ENCODE measurements around the gene VDR.

Gene VDR

DNA sequence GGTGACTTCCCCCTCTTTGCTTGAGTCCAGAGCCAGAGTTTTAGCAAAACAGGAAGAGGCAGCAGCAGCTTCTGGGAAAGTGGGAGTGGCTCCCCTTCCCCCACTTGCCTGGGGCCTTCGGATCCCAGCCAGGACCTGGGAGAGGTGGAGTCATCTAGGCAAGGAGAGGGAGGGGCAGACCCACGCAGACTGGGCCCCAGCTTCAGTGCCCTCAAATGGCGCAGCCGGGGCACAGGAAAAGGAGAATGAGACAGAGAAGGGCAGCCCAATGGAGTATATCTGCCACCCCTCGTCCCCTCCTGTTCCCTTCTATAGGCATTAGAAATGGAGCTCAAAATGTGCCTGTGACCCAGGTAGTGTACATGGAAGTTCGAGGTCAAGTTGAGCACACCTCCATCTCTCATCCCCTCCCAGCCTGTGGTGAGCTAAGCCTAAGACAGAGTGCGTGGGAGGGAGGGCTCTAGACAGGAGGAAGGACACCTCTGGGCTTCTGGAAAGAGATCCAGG, 75.8 kb downstream of the VDR start:
- H3K4me3 ChIP-seq (ENCODE audit: low read length) = no peak overlapping the region
- H3K27ac ChIP-seq (ENCODE audit: low read length) = no peak overlapping the region
- H3K9ac ChIP-seq (ENCODE audit: low read length) = no peak overlapping the region
- no peaks in the 10 kb centered on the region for H4K20me1 ChIP-seq (ENCODE audit: insufficient read depth, low read length)
- no peaks in the 10 kb centered on the region for H3K36me3 ChIP-seq (replicated peaks; ENCODE audit: low read depth, low read length)
- H3K9me3 ChIP-seq (ENCODE audit: insufficient read depth, low read length) = no peaks in the 10 kb centered on the region
- no peak overlapping the region for H2AFZ ChIP-seq (ENCODE audit: low read depth, low read length)
- no peak overlapping the region for H3K4me2 ChIP-seq (ENCODE audit: low read length)
- no peaks in the 10 kb centered on the region for H3K27me3 ChIP-seq (ENCODE audit: low read depth, low read length)
- H3K79me2 ChIP-seq (ENCODE audit: low read length) = no peaks in the 10 kb centered on the region
- H3K4me1 ChIP-seq (ENCODE audit: low read length) = peaks cover 80% of the 10 kb centered on the region
- TF ChIP-seq, protein P1, sequence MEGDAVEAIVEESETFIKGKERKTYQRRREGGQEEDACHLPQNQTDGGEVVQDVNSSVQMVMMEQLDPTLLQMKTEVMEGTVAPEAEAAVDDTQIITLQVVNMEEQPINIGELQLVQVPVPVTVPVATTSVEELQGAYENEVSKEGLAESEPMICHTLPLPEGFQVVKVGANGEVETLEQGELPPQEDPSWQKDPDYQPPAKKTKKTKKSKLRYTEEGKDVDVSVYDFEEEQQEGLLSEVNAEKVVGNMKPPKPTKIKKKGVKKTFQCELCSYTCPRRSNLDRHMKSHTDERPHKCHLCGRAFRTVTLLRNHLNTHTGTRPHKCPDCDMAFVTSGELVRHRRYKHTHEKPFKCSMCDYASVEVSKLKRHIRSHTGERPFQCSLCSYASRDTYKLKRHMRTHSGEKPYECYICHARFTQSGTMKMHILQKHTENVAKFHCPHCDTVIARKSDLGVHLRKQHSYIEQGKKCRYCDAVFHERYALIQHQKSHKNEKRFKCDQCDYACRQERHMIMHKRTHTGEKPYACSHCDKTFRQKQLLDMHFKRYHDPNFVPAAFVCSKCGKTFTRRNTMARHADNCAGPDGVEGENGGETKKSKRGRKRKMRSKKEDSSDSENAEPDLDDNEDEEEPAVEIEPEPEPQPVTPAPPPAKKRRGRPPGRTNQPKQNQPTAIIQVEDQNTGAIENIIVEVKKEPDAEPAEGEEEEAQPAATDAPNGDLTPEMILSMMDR (IDR thresholded peaks at IDR 0.05; ENCODE audit: low read depth, low read length) = no peak
- no peak for TF ChIP-seq EZH2phosphoT487 (IDR thresholded peaks at IDR 0.05; ENCODE audit: low read depth)

DNA sequence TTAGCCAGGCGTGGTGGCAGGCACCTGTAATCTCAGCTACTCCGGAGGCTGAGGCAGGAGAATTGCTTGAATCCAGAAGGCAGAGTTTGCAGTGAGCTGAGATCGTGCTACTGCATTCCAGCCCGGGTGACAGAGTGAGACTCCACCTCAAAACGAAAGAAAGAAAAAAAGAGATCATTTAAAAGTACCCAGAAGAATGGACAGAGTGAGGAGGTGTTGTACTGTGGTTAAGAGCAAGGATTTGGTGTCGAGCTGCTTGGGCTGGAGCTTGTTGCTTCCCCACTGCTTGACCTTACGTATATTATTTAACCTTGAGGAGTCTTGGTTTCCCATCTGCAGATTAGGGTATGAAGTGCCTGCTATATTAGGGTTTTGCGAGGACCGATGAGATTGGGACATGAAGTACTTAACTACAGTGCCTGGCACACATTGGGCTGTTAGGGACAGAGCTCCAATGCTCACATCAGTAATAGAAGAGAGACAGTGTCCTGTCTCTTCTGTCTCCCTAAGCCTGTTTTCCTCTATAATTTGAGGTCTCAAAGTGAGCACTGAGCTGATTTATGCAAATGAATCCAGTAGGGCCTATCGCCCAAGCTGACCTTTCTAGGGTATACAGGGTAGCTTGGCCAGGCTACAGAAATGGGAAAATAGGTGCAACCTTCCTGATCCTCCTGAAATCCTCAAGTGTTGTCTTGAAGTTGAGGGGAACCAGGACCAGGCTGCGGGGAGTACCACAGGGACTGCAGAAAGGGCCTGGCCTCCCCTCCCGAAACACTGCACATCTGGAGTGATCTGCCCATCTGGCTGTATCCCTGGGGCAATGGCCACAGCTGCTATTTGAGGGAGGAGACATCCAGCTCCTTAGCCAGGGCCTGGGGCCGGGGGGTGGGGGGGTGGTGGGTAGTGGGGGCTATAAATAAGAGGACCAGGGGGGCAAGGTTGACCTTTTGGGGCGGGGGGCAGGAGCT, 76.5 kb downstream of the VDR start:
- no peak overlapping the region for H3K4me3 ChIP-seq (ENCODE audit: low read length)
- no peak for TF ChIP-seq EZH2phosphoT487 (IDR thresholded peaks at IDR 0.05; ENCODE audit: low read depth)
- TF ChIP-seq, protein P1 (IDR thresholded peaks at IDR 0.05; ENCODE audit: low read depth, low read length) = no peak
- no peaks in the 10 kb centered on the region for H3K27me3 ChIP-seq (ENCODE audit: low read depth, low read length)
- H3K9me3 ChIP-seq (ENCODE audit: insufficient read depth, low read length) = no peaks in the 10 kb centered on the region
- no peaks in the 10 kb centered on the region for H4K20me1 ChIP-seq (ENCODE audit: insufficient read depth, low read length)
- no peak overlapping the region for H2AFZ ChIP-seq (ENCODE audit: low read depth, low read length)
- H3K4me2 ChIP-seq (ENCODE audit: low read length) = peak overlapping the region; percentile 19
- no peaks in the 10 kb centered on the region for H3K79me2 ChIP-seq (ENCODE audit: low read length)
- H3K4me1 ChIP-seq (ENCODE audit: low read length) = peaks cover 78% of the 10 kb centered on the region
- H3K36me3 ChIP-seq (replicated peaks; ENCODE audit: low read depth, low read length) = no peaks in the 10 kb centered on the region
- H3K9ac ChIP-seq (ENCODE audit: low read length) = no peak overlapping the region
- no peak overlapping the region for H3K27ac ChIP-seq (ENCODE audit: low read length)

DNA sequence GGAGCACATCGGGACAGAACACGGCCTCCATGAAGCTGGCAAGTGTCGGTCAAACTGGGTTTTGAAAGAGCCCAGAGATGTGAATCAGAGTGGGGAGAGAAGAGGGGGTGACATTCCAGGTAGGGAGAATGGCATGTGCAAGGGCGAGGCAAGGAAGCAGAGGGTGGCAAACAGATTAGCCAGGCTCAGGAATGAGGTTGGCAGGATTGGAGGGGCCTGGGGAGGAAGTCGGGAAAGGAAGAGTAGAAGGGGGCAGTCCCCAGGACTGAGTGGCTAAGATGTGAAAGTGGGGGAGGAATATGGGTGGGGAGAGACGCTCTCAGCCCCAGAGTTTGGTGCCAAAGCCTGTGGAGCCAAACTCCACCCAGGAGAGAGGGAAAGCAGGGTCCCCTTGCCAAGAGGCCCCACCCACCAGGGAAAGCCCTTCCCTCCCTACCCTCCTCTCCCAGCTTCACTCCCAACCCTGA, 79.6 kb downstream of the VDR start:
- peak overlapping the region; percentile 42 for H3K4me2 ChIP-seq (ENCODE audit: low read length)
- peaks cover 65% of the 10 kb centered on the region for H3K4me1 ChIP-seq (ENCODE audit: low read length)
- H3K27ac ChIP-seq (ENCODE audit: low read length) = no peak overlapping the region
- H3K4me3 ChIP-seq (ENCODE audit: low read length) = no peak overlapping the region
- no peak for TF ChIP-seq EZH2phosphoT487 (IDR thresholded peaks at IDR 0.05; ENCODE audit: low read depth)
- TF ChIP-seq, protein P1 (IDR thresholded peaks at IDR 0.05; ENCODE audit: low read depth, low read length) = no peak
- H3K9me3 ChIP-seq (ENCODE audit: insufficient read depth, low read length) = no peaks in the 10 kb centered on the region
- no peaks in the 10 kb centered on the region for H4K20me1 ChIP-seq (ENCODE audit: insufficient read depth, low read length)
- H2AFZ ChIP-seq (ENCODE audit: low read depth, low read length) = no peak overlapping the region
- H3K79me2 ChIP-seq (ENCODE audit: low read length) = peaks cover 6% of the 10 kb centered on the region; the same call in 1 of the 2 replicates
- H3K27me3 ChIP-seq (ENCODE audit: low read depth, low read length) = no peaks in the 10 kb centered on the region
- 0 out of 2 replicates have a peak overlapping the region, but pooled peaks have one; percentile 11 for H3K9ac ChIP-seq (ENCODE audit: low read length)
- H3K36me3 ChIP-seq (replicated peaks; ENCODE audit: low read depth, low read length) = no peaks in the 10 kb centered on the region

DNA sequence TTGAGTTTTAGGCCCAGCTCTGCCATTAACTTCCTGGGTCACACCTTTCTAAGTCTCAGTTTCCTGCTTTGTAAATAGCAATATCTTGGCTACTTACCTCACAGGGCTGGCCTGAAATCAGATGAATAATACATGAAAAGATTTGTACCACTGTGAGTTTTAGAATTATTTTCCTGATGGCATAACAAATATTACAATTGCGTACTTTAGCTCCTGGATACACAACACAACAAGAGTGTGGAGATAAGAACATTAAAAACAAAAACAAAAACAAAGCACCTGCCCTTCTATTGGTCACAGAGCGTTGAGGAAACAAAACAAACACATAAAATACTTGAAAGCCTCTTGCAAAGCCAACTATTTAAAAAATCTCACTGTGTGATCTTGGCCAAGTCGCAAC, 80.2 kb downstream of the VDR start:
- Histone ChIP-seq H3K4me2 (ENCODE audit: low read length) (peak overlapping the region; percentile 42), H3K9ac (ENCODE audit: low read length) (no peak overlapping the region), H3K27me3 (ENCODE audit: low read depth, low read length) (no peaks in the 10 kb centered on the region), H3K4me3 (ENCODE audit: low read length) (no peak overlapping the region), H3K36me3 (replicated peaks; ENCODE audit: low read depth, low read length) (no peaks in the 10 kb centered on the region), H2AFZ (ENCODE audit: low read depth, low read length) (no peak overlapping the region), H3K4me1 (ENCODE audit: low read length) (peaks cover 65% of the 10 kb centered on the region), H3K79me2 (ENCODE audit: low read length) (peaks cover 10% of the 10 kb centered on the region; the same call in 1 of the 2 replicates), H4K20me1 (ENCODE audit: insufficient read depth, low read length) (no peaks in the 10 kb centered on the region), H3K27ac (ENCODE audit: low read length) (no peak overlapping the region), H3K9me3 (ENCODE audit: insufficient read depth, low read length) (no peaks in the 10 kb centered on the region)
- TF ChIP-seq, protein P1 (IDR thresholded peaks at IDR 0.05; ENCODE audit: low read depth, low read length) = no peak
- no peak for TF ChIP-seq EZH2phosphoT487 (IDR thresholded peaks at IDR 0.05; ENCODE audit: low read depth)
